UCSD-AML1 (cell line): ENCODE data around the gene CPOX.
"Not testable (repeated sequence)": the region's sequence is repeated elsewhere in the genome, so short reads cannot be mapped to it uniquely, and the experiment has no call there.

ENCODE experiments used
- DNase-seq: peaks from one replicate; lab custom pipeline; 2025; ENCODE audit not compliant: unreplicated experiment; lab: John Stamatoyannopoulos, UW

CPOX gene

GRCh38 chr3:98593046-98593936 lies at the start of gene CPOX:
Gene CPOX (minus strand): TSS chr3:98593611. CDS start chr3:98593504, 107 bp downstream.
- DNase-seq: peak; percentile 87

- DNase-seq: not testable (repeated sequence)
Observed at GRCh38 chr3:98642769-98643168, 49.4 kb upstream of the CPOX start.

- DNase-seq: not testable (repeated sequence)
Observed at GRCh38 chr3:98641756-98642155, 48.3 kb upstream of the CPOX start.

DNA sequence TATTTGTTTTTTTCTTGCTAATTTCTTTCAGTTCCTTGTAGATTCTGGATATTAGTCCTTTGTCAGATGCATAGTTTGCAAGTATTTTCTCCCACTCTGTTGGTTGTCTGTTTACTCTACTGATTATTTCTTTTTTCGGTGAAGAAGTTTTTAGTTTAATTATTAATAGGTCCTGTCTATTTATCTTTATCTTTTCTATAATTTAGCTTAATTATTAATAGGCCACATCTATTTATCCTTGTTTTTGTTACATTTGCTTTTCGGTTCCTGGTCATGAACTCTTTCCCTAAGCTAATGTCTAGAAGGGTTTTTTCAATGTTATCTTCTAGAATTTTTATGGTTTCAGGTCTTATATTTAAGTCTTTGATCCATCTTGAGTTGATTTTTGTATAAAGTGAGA lies 45.1 kb upstream of the CPOX start:
- DNase-seq: not testable (repeated sequence)

DNA sequence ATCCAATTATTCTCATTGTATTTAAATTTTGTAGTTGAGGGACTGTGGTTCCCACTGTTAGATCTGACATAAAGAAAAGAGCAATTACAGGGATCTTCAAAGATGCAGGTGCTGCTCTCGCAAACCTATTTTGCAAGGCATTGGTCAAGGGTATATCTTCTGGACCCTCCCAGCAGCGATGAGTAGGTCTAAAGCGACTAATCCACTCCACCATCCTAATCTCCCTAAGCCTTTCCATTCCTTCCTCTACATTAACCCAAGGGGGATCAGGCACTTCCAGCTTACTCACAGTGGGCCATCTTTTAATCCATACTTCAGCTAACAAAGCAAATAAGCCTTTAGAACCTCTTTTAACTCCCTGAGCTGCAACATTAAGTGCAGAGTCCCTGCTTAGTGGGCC lies 37.0 kb upstream of the CPOX start:
- DNase-seq: no peak

- DNase-seq: no peak
Observed at GRCh38 chr3:98628317-98628716, 34.9 kb upstream of the CPOX start.

GRCh38 chr3:98626151-98626550 lies 32.7 kb upstream of the CPOX start:
- DNase-seq: no peak

DNA sequence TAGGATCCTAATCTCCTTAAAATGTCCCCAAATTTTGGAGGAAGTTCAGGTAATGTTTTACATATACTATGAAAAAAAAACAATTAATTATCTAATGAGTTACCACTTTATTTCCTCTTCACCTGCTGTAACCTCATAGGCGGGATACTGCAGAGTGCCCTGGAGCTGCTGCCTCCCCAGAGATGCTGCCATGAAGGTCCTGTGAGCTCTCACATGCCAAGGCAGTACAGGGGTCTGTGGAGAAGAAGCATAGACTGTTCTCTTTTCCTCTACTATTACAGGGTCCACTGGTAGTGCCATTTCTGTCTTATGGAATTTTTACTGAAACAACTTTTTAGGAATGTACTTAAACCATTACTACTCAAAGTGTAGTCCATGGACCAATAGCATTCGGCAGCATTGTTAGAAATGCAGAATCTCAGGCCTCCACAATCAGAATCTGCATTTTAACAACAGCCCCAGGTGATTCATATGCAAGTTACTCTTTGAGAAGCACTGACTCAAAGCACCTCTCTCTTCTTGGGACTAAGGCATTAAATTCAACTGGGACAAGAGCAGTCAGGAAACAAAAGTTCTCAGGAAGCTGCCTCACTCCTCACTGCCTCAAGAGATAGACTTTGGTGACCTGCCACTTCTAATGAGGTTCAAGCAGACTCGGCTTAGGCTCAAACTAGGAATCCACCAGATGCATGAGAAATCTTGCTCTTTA lies 30.3 kb upstream of the CPOX start:
- no peak for DNase-seq

DNA sequence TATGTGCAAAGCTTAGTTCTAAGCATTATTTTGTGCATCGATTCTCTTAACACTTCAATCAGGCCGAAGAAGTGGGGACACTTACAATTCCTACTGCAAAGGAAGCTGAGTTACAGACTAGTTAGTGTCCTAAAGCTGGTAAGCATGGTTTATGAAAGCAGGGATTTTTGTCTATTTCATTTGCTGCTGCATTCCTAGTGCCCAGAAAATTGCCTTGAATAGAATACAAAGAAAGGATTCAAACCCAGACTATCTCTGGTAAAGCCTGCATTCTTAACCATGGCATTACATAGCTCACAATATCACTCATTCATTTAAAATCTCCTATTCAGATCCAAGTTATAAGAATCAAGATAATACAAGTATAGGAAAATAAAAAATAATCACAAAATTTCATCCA lies 24.4 kb upstream of the CPOX start:
- no peak for DNase-seq

DNA sequence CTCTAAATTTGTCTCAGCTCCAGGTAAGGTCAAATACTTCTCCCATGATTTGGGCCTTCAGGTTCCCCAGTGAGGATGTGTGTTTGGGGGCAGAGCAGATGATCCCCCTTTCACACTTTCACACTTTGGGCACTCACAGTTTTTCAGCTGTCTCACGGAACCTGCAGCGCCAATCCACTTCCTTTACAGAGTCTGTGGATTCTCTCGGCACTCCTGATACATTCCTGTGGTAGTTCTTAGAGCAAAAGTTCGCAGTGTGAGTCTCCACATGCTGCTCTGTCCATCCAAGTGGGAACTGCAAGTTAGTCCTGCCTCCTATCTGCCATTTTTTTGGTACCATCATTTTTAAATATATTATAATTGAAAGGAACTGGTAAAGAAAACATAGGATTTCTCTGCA lies 20.2 kb upstream of the CPOX start:
- DNase-seq: no peak

- no peak for DNase-seq
Observed at GRCh38 chr3:98612996-98613517, 19.6 kb upstream of the CPOX start.

DNA sequence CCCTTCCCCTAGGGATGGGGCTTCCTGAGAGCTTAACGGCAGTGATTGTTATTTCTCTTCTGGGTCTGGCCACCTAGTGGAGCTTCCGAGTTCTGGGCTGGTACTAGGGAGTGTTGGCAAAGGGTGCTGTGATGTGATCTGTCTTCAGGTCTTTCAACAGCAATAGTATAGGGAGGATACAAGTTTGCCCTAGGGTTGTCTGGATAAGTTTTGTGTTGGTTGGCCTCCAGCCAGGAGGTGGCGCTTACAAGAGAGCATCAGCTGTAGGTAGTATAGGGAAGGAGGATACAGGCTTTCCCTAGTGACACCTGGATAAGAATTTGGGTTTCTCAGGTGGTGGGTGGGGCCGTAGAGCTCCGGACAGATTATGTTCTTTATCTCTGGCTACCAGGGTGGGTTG lies 19.2 kb upstream of the CPOX start:
- DNase-seq: peak; percentile 9

GRCh38 chr3:98608029-98608428 lies 14.6 kb upstream of the CPOX start:
- DNase-seq: no peak

DNA sequence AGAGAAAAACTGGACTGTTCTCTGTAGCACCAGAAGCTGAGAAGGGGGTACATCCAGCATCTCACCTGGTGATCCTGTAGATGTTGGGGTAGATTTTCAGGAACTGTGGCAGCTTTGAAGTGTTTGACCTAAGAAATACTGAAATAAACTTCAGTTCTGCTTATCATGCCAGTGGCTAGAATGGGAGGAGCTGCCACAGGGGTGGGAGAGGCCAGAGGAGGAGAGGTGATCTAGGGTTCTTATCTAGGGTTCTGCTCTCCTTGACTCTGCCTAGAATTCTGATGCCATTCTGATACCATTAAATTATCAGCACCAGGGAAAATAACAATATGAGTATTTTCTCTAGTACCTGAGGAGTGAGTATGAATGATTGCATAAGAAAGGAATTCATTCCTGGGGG lies 10.2 kb upstream of the CPOX start:
- DNase-seq: no peak

DNA sequence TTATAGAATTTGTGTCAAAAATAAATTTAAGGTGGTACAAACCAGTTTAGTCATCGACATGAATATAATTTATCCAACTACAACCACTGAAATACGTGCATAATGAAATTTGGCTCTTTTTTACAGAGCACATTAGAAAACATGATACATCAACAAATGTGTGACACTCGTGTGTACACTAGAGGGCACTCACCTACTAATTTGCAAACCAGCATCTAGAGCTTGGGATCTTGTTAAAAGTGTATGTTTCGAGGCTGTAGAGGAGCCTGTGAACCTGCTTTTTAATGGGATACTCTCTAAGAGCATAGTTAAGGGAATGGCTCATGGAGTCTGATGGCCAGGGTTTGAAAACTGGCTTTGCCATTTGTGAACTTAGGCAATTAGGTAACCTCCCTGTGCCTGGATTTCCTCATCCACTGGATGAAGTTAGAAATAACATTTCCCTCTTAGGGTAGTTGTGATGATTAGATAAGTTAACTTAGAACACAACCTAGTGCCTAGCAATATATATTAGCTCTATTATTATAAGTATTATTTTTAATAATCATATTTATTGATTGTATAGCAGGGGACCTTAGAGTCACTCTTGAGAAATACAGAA lies 8.8 kb upstream of the CPOX start:
- no peak for DNase-seq

GRCh38 chr3:98601180-98601579 lies 7.8 kb upstream of the CPOX start:
- DNase-seq: no peak

DNA sequence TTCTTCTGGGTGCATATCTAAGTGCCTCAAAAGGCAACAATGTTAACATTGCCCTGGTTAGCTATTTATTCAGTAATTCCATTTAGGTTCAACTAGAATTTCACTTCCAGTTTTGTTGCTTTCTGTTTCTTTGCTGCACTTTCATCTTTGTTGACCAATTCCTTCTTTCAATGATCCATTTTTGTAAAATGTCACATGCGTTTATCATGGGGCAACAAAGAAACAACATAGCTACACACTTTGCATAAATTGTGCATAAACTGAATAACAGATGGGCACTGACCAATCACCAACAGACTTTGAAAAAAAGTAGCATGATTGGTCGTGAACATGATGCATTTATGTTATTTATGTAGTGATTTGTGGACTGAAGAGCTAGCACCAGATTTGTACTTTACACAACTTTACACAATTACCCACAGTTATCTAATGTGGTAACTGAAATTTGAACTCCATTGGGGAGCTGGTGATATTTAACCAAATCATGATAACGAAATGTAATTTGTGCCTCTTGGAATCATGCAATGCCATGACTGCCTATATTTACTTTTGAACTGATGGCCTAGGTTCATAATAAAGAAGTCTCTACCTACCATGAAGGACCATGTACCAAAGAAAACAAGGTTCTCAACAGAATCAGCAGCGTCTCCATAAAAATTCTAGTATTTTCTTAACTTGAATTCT lies 7.1 kb upstream of the CPOX start:
- no peak for DNase-seq

GRCh38 chr3:98599647-98600411 lies 6.4 kb upstream of the CPOX start:
- DNase-seq: no peak

GRCh38 chr3:98598492-98598891 lies 5.1 kb upstream of the CPOX start:
- no peak for DNase-seq
